ENCODE data around the gene ZNF428. TPM values are rescaled to one million over a fixed set of nuclear protein-coding genes. Genes with fewer than 3 reads are reported as not detected.

Gene ZNF428
- polyA plus RNA-seq, 1 experiment = 34.0 TPM

GRCh38 chr19:43595999-43596841 lies 23.2 kb downstream of the ZNF428 start, which contains the start of the genes IRGQ and ZNF576:
Gene IRGQ, minus strand, starts transcription at chr19:43596134. Its CDS starts 796 bp downstream, at chr19:43595338.
Gene ZNF576, plus strand, starts transcription at chr19:43596595. Its CDS starts 514 bp downstream, at chr19:43597109.
- Histone ChIP-seq H3K4me3 (ENCODE audit: low read depth, low read length) (peak within 1 kb of the TSS; percentile 64), H3K27me3 (ENCODE audit: control insufficient read depth, insufficient read depth, low read length) (no peaks in the 10 kb centered on the region), H3K36me3 (ENCODE audit: control insufficient read depth, insufficient read depth, low read length) (peaks cover 16% of the 10 kb centered on the region)
- ChIA-PET CTCF (interaction anchor here (1.0 to 4.9 kb wide), 11 partner anchors 12 to 149 kb away, joined by 3 to 43 read pairs (median 10); partner anchors contain the start of genes PLAUR and ZNF575), POLR2A (interaction anchor here (0.7 kb wide), 1 partner anchor 68 kb away, joined by 3 read pairs; no protein-coding TSS in a partner anchor)
- TF ChIP-seq CTCF (IDR thresholded peaks at IDR 0.05; ENCODE audit: insufficient read depth, low read depth, low read length) = peak; percentile 16; the same call in 1 of the 2 replicates
- DNase-seq (ENCODE audit: low read depth) = peak; percentile 97

- H3K27me3 ChIP-seq (ENCODE audit: control insufficient read depth, insufficient read depth, low read length) = no peaks in the 10 kb centered on the region
- no peak for TF ChIP-seq CTCF (IDR thresholded peaks at IDR 0.05; ENCODE audit: insufficient read depth, low read depth, low read length)
- ChIA-PET POLR2A (interaction anchor here (0.7 kb wide), 1 partner anchor 67 kb away, joined by 3 read pairs; no protein-coding TSS in a partner anchor), CTCF (interaction anchor here (1.0 to 4.9 kb wide), 13 partner anchors 11 to 216 kb away, joined by 3 to 43 read pairs (median 7); partner anchors contain the start of genes ETHE1, PLAUR and ZNF575)
- H3K4me3 ChIP-seq (ENCODE audit: low read depth, low read length) = peak overlapping the region; percentile 64
- H3K36me3 ChIP-seq (ENCODE audit: control insufficient read depth, insufficient read depth, low read length) = peaks cover 19% of the 10 kb centered on the region
- DNase-seq (ENCODE audit: low read depth) = no peak
Observed at GRCh38 chr19:43595605-43595998, 23.8 kb downstream of the ZNF428 start.

GRCh38 chr19:43594710-43595604 lies 24.5 kb downstream of the ZNF428 start:
- DNase-seq (ENCODE audit: low read depth) = no peak
- POLR2A ChIA-PET = no interaction called here
- TF ChIP-seq CTCF (IDR thresholded peaks at IDR 0.05; ENCODE audit: insufficient read depth, low read depth, low read length) = peak; percentile 92
- no peaks in the 10 kb centered on the region for H3K27me3 ChIP-seq (ENCODE audit: control insufficient read depth, insufficient read depth, low read length)
- peaks cover 20% of the 10 kb centered on the region for H3K36me3 ChIP-seq (ENCODE audit: control insufficient read depth, insufficient read depth, low read length)
- peak overlapping the region; percentile 64 for H3K4me3 ChIP-seq (ENCODE audit: low read depth, low read length)
- CTCF ChIA-PET = interaction anchor here (0.6 to 4.9 kb wide), 24 partner anchors 11 to 230 kb away, joined by 3 to 43 read pairs (median 4); partner anchors contain the start of genes ETHE1, PLAUR, XRCC1 and ZNF575

GRCh38 chr19:43594081-43594697 lies 25.2 kb downstream of the ZNF428 start:
- Histone ChIP-seq H3K27me3 (ENCODE audit: control insufficient read depth, insufficient read depth, low read length) (no peaks in the 10 kb centered on the region), H3K4me3 (ENCODE audit: low read depth, low read length) (peak overlapping the region; percentile 64), H3K36me3 (ENCODE audit: control insufficient read depth, insufficient read depth, low read length) (peaks cover 19% of the 10 kb centered on the region)
- POLR2A ChIA-PET = interaction anchor here (0.6 kb wide), 1 partner anchor 74 kb away, joined by 4 read pairs; no protein-coding TSS in a partner anchor
- CTCF ChIA-PET = interaction anchor here (0.6 to 4.9 kb wide), 23 partner anchors 10 to 231 kb away, joined by 3 to 43 read pairs (median 4); partner anchors contain the start of genes ETHE1, XRCC1 and ZNF575
- no peak for TF ChIP-seq CTCF (IDR thresholded peaks at IDR 0.05; ENCODE audit: insufficient read depth, low read depth, low read length)
- DNase-seq (ENCODE audit: low read depth) = no peak

All from BJ (cell line).